Effector memory CD8-positive, alpha-beta T cell (primary cell): Measurements from ENCODE around the gene STK11IP.
A peak's percentile ranks its signal among the peaks of the same experiment; 100 is the strongest.

Experiments used
- ATAC-seq: fragments of 150-1000 bp; cut with Tn5 transposase; replicated peaks from 2 replicates; pipeline ENCODE4 v1.10.0; 2021; ENCODE audit warnings: mild to moderate bottlenecking, moderate library complexity
- DNase-seq, 3 experiments: peaks; one replicate each; pipeline ENCODE4 v3.0.0; 2021
- H3K27ac Mint-ChIP-seq, 2 donors: one replicate each; pipeline ENCODE4 v1.8.0; 2022; ENCODE audit warnings: mild to moderate bottlenecking in 2 of 2, mixed read lengths in 2 of 2, moderate library complexity in 2 of 2
- H3K27me3 Mint-ChIP-seq, 2 donors: one replicate each; pipeline ENCODE4 v1.8.0; 2022; ENCODE audit warnings: mixed read lengths in 2 of 2
- H3K36me3 Mint-ChIP-seq: one replicate; pipeline ENCODE4 v1.8.0; 2022; ENCODE audit warnings: mild to moderate bottlenecking, moderate library complexity, mixed read lengths; ENCODE audit not compliant: insufficient read depth
- H3K4me1 Mint-ChIP-seq, 2 donors: one replicate each; pipeline ENCODE4 v1.8.0; 2022; ENCODE audit warnings: low read depth in 2 of 2, mixed read lengths in 2 of 2
- H3K4me3 Mint-ChIP-seq, 2 donors: one replicate each; pipeline ENCODE4 v1.8.0; 2022; ENCODE audit warnings: mild to moderate bottlenecking in 2 of 2, mixed read lengths in 2 of 2, moderate library complexity in 2 of 2
- H3K9me3 Mint-ChIP-seq, 2 donors: one replicate each; pipeline ENCODE4 v1.8.0; 2022; ENCODE audit warnings: mixed read lengths in 2 of 2

STK11IP gene

DNA sequence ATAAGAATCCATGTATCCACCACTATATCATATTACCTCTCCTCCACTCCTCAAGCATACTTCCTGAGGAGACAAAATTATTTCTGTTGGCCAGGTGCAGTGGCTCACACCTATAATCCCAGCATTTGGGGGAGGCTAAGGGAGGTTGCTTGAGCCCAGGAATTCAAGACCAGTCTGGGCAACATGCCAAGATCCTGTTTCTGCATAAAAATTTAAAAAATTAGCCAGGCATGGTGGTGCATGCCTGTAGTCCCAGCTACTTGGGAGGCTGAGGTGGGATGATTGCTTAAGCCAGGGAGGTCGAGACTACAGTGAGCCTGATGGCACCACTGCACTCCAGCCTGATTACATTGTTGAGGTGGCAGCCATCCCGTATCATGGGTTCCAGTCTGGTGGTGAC lies 16.3 kb upstream of the STK11IP start:
- no peaks in the 10 kb centered on the region for H3K4me1 Mint-ChIP-seq
- H3K9me3 Mint-ChIP-seq, result no peaks in the 10 kb centered on the region
- H3K27me3 Mint-ChIP-seq, result peaks cover 38 to 60% of the 10 kb centered on the region in 2 donors
- DNase-seq (no peak), ATAC-seq (no peak)
- peaks cover 5% of the 10 kb centered on the region for H3K36me3 Mint-ChIP-seq
- no peak overlapping the region for H3K4me3 Mint-ChIP-seq
- H3K27ac Mint-ChIP-seq, result no peak overlapping the region

DNA sequence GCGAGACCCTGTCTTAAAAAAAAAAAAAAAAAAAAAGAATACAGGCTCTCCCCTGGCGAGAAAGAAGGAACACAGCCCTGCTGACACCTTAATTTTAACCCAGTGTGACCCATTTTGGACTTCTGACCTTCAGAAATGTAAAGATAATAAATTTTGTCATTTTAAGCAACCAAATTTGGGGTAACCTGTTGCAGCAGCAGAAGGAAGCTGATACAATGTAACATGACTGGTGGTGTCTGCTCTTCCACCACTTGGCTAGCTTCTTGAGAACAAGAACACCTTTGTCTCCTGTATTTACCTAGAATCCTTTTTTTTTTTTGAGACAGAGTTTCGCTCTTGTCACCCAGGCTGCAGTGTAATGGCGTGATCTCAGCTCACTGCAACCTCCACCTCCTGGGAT lies 6.6 kb upstream of the STK11IP start:
- no peak overlapping the region for H3K4me3 Mint-ChIP-seq
- no peaks in the 10 kb centered on the region for H3K9me3 Mint-ChIP-seq
- H3K36me3 Mint-ChIP-seq, result peaks cover 2% of the 10 kb centered on the region
- ATAC-seq, result no peak
- H3K4me1 Mint-ChIP-seq, result no peaks in the 10 kb centered on the region
- no peak for DNase-seq
- no peak overlapping the region for H3K27ac Mint-ChIP-seq
- peaks cover 21 to 47% of the 10 kb centered on the region in 2 donors for H3K27me3 Mint-ChIP-seq

DNA sequence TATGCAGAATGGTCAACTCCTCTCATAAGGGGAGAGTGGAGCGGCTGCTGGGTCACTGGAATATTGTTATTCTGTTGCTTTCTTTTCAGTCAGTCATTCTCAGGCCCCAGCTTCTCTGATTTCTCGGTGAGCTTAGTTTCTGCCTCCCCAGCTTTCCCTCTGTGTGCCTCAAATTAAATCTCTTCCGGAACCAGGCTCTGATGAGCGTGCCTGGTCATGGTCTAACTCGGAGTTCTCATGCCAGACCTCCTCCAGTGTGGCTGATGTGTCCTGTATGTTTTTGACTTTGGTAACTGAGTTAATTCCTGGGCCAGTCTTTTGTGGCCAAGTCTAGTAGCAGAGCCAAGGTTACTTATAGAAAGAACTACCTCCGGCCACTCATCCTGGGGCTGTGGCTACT lies 4.9 kb upstream of the STK11IP start:
- Mint-ChIP-seq H3K36me3 (peaks cover 10% of the 10 kb centered on the region), H3K27ac (no peak overlapping the region), H3K9me3 (no peaks in the 10 kb centered on the region), H3K4me1 (no peaks in the 10 kb centered on the region), H3K27me3 (peaks cover 10 to 30% of the 10 kb centered on the region in 2 donors), H3K4me3 (no peak overlapping the region)
- ATAC-seq, result no peak
- no peak for DNase-seq

DNA sequence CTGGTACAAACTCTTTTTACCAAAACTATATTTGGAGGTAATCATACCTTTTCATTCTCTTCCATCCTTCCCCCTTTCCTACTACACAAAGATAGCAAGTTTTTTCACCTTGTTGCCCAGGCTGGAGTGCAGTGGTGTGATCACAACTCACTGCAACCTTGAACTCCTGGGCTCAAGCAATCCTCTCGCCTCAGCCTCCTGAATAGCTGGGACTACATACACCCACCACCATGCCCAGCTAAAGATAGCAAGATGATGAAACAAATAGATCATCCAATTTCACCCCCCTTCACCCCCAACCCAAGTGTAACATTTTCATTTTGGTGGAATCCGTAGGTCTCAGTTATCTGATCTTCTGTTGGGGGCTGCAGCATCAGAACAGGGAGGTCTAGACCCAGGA lies 4.5 kb upstream of the STK11IP start:
- Mint-ChIP-seq H3K4me3 (no peak overlapping the region), H3K36me3 (peaks cover 13% of the 10 kb centered on the region), H3K9me3 (no peaks in the 10 kb centered on the region), H3K4me1 (peaks cover 2 to 4% of the 10 kb centered on the region in 2 donors), H3K27ac (no peak overlapping the region), H3K27me3 (peaks cover 10 to 26% of the 10 kb centered on the region in 2 donors)
- DNase-seq (no peak), ATAC-seq (no peak)

GRCh38 chr2:219595256-219595655 lies 2.4 kb upstream of the STK11IP start:
- Mint-ChIP-seq H3K27ac (no peak overlapping the region), H3K27me3 (peaks cover 10 to 20% of the 10 kb centered on the region in 2 donors), H3K9me3 (no peaks in the 10 kb centered on the region), H3K4me3 (no peak overlapping the region), H3K4me1 (peaks cover 7 to 17% of the 10 kb centered on the region in 2 donors), H3K36me3 (peaks cover 21% of the 10 kb centered on the region)
- DNase-seq (no peak), ATAC-seq (no peak)

DNA sequence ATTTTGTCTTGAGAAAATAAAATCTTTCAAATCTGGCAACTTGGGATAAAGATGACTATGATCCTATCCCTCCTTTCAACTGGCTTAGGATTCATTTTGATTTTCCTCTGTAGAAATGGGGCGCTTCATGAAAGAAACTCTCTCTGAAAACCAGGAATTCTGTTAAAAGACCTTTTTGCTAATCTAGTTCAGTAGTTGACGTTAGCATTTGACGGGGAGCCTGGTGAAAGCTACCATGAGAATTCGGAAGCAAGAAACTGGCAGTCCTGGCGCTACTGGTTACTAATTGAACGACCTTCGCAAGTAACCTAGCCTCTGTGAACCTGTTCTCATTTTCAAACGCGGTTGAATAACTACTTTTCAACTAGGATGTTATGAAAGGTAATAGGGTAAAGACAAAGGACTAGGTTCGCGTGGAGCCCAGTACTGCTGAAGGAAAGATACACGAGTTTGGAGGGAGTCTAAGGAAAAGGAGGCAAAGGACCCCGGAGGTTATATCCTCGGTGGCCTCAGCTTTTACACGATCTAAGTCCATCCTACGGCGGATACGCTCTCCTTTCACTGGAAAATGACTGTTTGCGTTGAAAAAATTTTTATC lies 604 bp upstream of the STK11IP start:
- Mint-ChIP-seq H3K9me3 (no peaks in the 10 kb centered on the region), H3K4me3 (peak overlapping the region; percentile 94 to 95), H3K4me1 (peaks cover 7 to 17% of the 10 kb centered on the region in 2 donors), H3K27me3 (peaks cover 10 to 15% of the 10 kb centered on the region in 2 donors), H3K36me3 (peaks cover 28% of the 10 kb centered on the region), H3K27ac (peak overlapping the region; percentile 94 to 97)
- DNase-seq (no peak), ATAC-seq (peak; percentile 2)

- DNase-seq, result no peak
- no peak for ATAC-seq
- H3K4me3 Mint-ChIP-seq, result peak overlapping the region; percentile 94 to 95
Observed at GRCh38 chr2:219598308-219599078, 836 bp downstream of the STK11IP start.

DNA sequence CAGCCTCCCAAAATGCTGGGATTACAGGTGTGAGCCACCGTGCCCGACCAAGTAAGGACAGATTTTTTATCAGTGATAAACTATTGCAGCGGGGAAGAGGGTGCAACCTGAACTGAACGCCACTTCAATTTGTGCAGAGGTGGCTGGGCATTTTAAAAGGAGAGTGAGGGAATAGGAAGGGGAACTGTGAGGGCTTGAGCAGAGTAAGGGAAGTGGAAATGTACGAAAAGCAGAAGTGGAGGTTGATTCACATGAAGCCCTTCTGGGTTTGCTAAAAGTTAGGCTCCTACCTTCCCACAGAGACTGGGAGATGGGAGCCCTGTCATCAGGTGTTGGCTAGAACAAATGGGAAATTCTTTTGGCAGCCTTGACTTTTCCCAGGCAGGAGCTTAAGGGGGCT lies 6.1 kb downstream of the STK11IP start:
- Mint-ChIP-seq H3K27me3 (no peaks in the 10 kb centered on the region), H3K4me3 (no peak overlapping the region), H3K9me3 (no peaks in the 10 kb centered on the region), H3K4me1 (peaks cover 3 to 7% of the 10 kb centered on the region in 2 donors), H3K36me3 (peaks cover 46% of the 10 kb centered on the region), H3K27ac (no peak overlapping the region)
- no peak for ATAC-seq
- DNase-seq, result no peak

More at GRCh38 chr2:219598308-219599078, 836 bp downstream of the STK11IP start:
- Mint-ChIP-seq H3K36me3 (peaks cover 40% of the 10 kb centered on the region), H3K4me1 (peaks cover 7 to 17% of the 10 kb centered on the region in 2 donors), H3K27me3 (peaks cover 0 to under 1% of the 10 kb centered on the region in 2 donors), H3K27ac (peak overlapping the region; percentile 94 to 97), H3K9me3 (no peaks in the 10 kb centered on the region)

DNA sequence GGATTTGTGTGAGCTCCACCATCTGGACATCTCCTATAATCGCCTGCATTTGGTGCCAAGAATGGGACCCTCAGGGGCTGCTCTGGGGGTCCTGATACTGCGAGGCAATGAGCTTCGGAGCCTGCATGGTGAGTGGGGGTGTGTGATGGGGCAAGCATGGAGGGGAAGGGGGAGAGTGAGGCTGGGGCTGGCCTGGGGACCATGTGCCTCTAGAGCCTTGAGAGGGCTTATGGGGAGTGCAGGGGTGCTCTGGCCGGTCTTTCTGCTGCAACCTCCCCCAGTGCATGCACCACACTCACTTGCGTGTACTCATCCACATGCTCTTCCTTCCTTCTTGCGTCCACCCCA lies 7.9 kb downstream of the STK11IP start:
- DNase-seq (no peak), ATAC-seq (no peak)
- Mint-ChIP-seq H3K9me3 (no peaks in the 10 kb centered on the region), H3K4me3 (no peak overlapping the region), H3K4me1 (no peaks in the 10 kb centered on the region), H3K36me3 (peaks cover 52% of the 10 kb centered on the region), H3K27ac (no peak overlapping the region), H3K27me3 (no peaks in the 10 kb centered on the region)

DNA sequence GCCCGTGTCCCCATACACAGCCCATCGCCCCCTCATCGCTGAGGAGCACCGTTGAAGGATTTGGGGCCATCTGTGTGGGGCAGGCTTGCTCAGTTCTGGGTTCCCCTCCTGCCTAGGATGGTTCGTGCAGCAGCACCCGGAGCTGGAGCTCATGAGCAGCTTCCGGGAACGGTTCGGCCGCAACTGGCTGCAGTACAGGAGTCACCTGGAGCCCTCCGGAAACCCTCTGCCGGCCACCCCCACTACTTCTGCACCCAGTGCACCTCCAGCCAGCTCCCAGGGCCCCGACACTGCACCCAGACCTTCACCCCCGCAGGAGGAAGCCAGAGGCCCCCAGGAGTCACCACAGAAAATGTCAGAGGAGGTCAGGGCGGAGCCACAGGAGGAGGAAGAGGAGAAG lies 10.3 kb downstream of the STK11IP start:
- DNase-seq, result no peak
- no peak for ATAC-seq
- Mint-ChIP-seq H3K4me1 (peaks cover 10 to 11% of the 10 kb centered on the region in 2 donors), H3K27ac (no peak overlapping the region), H3K27me3 (no peaks in the 10 kb centered on the region), H3K36me3 (peaks cover 39% of the 10 kb centered on the region), H3K9me3 (no peaks in the 10 kb centered on the region), H3K4me3 (no peak overlapping the region)

- Mint-ChIP-seq H3K27me3 (no peaks in the 10 kb centered on the region), H3K27ac (no peak overlapping the region), H3K4me3 (no peak overlapping the region), H3K36me3 (peaks cover 33% of the 10 kb centered on the region), H3K9me3 (no peaks in the 10 kb centered on the region), H3K4me1 (peaks cover 11 to 12% of the 10 kb centered on the region in 2 donors)
- ATAC-seq (no peak), DNase-seq (no peak)
Observed at GRCh38 chr2:219608399-219608964, 10.8 kb downstream of the STK11IP start.

- peaks cover 11 to 12% of the 10 kb centered on the region in 2 donors for H3K4me1 Mint-ChIP-seq
- no peaks in the 10 kb centered on the region for H3K27me3 Mint-ChIP-seq
- H3K4me3 Mint-ChIP-seq, result no peak overlapping the region
- no peak overlapping the region for H3K27ac Mint-ChIP-seq
- ATAC-seq, result no peak
- H3K36me3 Mint-ChIP-seq, result peaks cover 30% of the 10 kb centered on the region
- no peaks in the 10 kb centered on the region for H3K9me3 Mint-ChIP-seq
- DNase-seq, result no peak
Observed at GRCh38 chr2:219609149-219609750, 11.6 kb downstream of the STK11IP start.

DNA sequence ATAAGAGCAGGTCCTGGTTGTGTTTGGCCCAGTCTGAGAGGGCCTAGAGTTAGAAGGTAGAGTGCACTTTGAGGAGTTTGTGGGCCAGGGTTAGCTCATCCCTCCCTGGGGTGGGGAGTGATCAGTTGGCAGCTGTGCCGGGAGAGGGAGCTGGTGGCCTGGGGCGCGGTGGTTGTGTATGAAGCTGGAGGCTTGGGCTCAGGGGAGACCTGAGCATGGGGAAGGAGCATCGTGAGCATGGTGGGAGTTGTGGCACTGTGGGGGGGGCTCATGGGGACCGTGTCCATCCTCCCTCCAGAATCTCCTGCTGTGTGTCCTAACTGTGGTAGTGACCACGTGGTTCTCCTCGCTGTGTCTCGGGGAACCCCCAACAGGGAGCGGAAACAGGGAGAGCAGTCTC lies 13.6 kb downstream of the STK11IP start:
- DNase-seq (no peak), ATAC-seq (no peak)
- no peaks in the 10 kb centered on the region for H3K9me3 Mint-ChIP-seq
- H3K27me3 Mint-ChIP-seq, result no peaks in the 10 kb centered on the region
- H3K4me3 Mint-ChIP-seq, result peak overlapping the region in 1 of 2 donors; percentile 30
- peak overlapping the region in 1 of 2 donors; percentile 24 for H3K27ac Mint-ChIP-seq
- peaks cover 30% of the 10 kb centered on the region for H3K36me3 Mint-ChIP-seq
- peaks cover 11 to 12% of the 10 kb centered on the region in 2 donors for H3K4me1 Mint-ChIP-seq
